GM08714 (cell line): ENCODE results near the gene RNF8.
"Not testable (repeated sequence)": the region's sequence is repeated elsewhere in the genome, so short reads cannot be mapped to it uniquely, and the experiment has no call there.

Experiments
- H3K4me3 ChIP-seq: fragments of 200-500 bp; sonication (Bioruptor generic); 2 replicates; pipeline ENCODE4 v1.5.1; 2014; ENCODE audit warnings: mild to moderate bottlenecking, low read length, inconsistent platforms
- ZNF274 ChIP-seq: IDR thresholded peaks from 2 replicates; pipeline ENCODE4 v1.6.1; 2012; ENCODE audit warnings: mild to moderate bottlenecking, low read depth, low read length

Gene RNF8

DNA sequence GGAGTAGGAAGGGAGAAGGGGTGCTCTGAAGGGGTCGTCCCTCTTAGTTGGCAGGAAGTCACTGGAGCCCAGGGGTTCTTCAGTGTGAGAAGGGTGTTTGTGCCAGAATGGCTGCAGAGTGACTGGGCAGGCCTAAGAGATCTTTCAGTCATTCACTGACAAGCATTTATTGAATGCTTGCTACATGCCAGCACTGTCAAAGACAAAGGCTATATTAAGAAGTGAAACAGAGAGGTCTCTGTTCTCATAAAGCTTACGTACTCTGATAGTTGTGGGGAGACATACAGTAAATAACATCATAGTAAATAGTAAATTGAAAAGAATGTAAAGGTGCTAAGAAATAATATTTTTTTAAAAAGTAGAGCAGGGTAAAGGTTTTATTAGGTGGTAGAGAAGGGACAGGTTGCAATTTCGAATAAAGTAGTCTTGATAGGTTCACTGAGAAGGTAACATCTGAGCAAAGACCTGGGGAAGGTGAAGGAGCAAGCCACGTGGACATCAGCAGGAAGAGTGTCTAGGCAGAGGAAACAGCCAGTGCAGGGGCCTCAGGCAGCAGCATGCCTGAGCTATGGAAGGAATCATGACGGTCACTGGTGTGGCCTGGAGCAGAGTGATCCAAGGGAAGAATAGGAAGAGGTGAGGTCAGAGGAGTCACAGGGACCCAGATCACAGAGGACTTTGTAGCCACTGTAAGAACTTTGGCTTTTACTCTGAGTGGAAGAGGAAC lies 36.3 kb upstream of the RNF8 start:
- no peak for TF ChIP-seq ZNF274
- H3K4me3 ChIP-seq: no peak overlapping the region

GRCh38 chr6:37319156-37319555 lies 34.6 kb upstream of the RNF8 start:
- TF ChIP-seq ZNF274: no peak
- no peak overlapping the region for H3K4me3 ChIP-seq

DNA sequence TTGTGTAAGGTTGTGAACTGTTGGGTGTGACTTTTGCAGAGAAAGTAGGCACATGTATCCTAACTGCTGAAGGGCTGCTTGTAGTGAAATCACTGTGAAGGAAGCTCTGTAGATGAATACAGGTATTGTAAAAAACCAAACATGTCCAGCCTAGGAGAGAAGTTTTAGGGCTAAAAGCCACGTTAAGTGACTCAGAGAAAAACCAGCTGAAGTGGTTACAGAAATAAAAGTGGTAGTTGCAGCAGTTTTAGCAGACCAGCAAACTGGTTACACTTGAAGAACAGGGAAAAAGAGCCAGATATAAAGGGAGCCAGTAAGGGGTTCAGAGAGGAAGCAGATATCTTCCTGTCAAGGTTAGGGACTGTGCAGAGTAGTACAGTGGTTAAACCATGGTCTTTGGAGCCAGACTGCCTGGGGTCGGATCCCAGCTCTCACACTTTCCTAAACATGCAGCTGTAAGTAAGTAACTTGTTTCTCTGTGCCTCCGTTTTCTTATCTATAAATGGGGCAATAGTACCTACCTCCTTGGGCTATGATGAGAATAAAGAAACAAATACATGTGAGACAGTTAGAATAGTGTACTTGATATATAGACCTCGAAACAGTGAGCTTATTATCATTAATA lies 33.8 kb upstream of the RNF8 start:
- no peak for TF ChIP-seq ZNF274
- no peak overlapping the region for H3K4me3 ChIP-seq

GRCh38 chr6:37320646-37321045 lies 33.1 kb upstream of the RNF8 start:
- no peak overlapping the region for H3K4me3 ChIP-seq
- TF ChIP-seq ZNF274: no peak

DNA sequence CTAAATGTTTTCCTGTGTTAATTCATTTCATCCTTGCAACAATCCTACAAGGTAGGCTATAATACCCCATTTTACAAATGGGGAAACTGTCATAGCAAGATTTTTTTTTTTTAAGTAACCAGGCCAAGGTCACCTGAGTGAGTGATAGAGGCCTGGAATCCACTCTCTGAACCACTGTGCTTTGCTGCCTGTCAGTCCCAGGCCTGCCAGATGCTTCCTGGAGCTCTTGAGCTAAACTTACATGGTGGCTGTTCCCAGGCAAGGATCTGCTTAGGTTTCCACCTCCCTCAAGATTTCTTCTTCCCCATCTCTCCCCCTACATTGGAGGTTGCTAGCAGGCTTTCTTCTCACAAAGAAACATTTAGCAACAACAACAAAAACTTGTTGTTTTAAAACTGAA lies 32.7 kb upstream of the RNF8 start:
- no peak overlapping the region for H3K4me3 ChIP-seq
- no peak for TF ChIP-seq ZNF274

DNA sequence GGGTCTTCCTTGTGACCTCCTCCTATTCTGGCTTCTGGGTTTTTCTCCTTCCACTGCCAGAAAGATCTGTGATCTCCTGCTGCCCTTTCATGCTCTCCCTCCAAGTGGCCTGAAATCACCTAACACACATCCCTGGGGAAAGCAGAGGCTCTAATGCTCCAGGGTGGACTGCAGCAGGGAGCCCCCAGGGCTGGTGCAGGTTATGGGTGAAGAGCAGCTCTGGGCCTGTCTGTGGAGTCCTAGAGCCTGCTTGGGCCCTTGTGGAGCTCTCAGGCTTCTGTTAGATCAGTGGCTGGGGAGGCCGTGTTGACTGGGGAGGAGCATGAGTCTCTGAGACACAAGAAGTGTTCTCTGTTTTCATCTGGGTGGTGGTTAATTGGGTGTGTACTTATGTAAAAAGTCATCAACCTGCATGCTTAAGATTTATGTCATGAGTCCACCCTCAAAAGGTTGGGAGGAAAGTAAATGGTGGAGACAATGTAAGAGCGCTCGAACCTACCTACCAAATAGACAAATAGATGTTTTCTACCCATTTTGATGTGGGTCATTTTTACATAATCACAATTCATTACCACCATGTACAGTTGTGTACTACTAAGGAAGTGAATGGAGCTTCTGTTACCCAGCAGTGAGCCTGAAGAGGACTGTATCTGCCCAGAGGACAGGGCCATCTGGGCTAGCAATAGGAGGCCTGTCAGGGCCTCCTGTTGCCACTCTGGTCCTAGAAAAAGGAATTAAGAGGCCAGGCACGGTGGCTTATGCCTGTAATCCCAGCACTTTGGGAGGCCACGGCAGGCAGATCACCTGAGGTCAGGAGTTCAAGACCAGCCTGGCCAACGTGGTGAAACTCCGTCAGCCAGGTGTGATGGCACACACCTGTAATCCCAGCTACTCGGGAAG lies 32.0 kb upstream of the RNF8 start:
- no peak for TF ChIP-seq ZNF274
- H3K4me3 ChIP-seq: no peak overlapping the region

DNA sequence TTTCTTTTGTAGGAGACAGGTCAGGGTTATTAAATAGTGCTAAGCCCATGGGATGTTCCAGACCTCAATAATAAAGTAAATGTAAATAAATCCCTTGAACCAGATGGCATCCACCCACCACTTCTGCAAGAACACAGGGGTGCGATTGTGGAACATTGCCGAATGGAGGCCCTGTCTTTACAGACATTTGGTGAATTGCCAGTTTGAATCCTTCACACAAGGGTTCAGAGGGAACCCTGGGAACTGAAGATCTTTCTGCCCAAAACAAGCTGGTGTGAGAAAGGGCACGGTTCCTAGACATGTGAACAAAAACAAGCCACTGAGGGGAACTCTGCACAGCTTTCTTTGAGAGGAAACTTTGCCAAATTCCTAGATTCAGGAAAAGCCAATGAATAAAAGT lies 30.2 kb upstream of the RNF8 start:
- H3K4me3 ChIP-seq: no peak overlapping the region
- no peak for TF ChIP-seq ZNF274

DNA sequence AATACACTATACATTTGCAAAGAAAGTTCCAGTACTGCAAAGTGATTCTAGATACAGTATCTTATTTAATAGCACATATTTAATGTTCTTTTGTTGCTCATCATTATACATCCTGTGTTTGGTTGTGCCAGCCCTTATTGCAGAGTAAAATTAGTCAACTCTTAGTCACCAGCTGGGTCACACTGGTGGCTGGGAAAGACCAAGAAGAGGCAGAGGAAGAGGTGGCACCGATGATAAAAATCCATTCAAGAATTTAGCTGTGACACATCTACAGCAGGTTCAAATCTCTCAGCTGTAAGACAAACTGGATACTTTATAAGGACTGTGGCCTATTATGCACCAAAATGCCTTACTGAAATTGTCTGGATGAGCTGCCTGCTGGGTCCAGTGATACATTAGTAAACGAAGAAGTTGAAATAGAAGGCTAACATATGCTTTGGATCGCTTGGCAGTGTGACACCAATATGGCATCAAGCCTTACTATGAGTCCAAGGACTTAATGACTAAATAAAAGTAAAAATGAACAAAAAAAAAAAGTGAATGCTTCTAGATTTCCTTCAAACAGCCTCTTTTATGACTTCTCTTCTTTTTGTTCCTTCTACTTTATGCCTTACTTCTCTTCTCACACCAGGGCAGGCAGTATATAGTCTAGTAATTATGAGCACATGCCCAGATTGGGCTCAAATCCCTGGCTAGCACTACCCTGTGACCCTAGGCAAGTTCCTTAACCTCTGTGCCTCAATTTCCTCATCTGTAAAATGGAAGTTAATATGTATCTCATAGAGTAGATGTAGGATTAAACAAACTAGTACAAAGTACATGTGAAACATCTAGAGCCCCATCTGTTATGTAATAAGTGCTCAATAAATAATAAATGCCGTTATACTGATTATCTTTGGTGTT lies 29.4 kb upstream of the RNF8 start:
- no peak overlapping the region for H3K4me3 ChIP-seq
- TF ChIP-seq ZNF274: no peak

DNA sequence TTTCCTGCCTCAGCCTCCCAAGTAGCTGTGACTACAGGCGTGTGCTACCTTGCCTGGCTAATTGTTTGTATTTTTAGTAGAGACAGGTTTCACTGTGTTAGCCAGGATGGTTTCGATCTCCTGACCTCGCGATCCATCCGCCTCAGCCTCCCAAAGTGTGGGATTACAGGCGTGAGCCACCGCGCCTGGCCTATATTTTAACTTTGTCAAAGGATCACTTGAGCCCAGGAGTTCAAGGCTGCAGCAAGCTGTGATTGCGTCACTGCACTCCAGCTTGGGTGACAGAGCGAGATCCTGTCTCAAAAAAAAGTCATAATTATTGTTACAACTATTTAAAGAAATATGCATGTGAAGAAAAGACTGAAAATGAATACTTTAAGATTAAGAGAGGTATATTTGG lies 23.4 kb upstream of the RNF8 start:
- not testable (repeated sequence) for H3K4me3 ChIP-seq

GRCh38 chr6:37331047-37331446 lies 22.7 kb upstream of the RNF8 start:
- no peak for TF ChIP-seq ZNF274

GRCh38 chr6:37332894-37333293 lies 20.9 kb upstream of the RNF8 start:
- TF ChIP-seq ZNF274: no peak
- no peak overlapping the region for H3K4me3 ChIP-seq

More at GRCh38 chr6:37331047-37331446, 22.7 kb upstream of the RNF8 start:
- H3K4me3 ChIP-seq: no peak overlapping the region

- no peak for TF ChIP-seq ZNF274
- H3K4me3 ChIP-seq: no peak overlapping the region
Measured at GRCh38 chr6:37334047-37334446, 19.7 kb upstream of the RNF8 start.

DNA sequence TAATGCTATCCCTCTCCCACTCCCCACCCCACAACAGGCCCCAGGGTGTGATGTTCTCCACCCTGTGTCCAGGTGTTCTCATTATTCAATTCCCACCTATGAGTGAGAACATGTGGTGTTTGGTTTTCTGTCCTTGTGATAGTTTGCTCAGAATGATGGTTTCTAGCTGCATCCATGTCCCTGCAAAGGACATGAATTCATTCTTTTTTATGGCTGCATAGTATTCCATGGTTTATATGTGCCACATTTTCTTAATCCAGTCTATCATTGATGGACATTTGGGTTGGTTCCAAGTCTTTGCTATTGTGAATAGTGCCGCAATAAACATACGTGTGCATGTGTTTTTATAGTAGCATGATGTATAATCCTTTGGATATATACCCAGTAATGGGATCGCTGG lies 15.5 kb upstream of the RNF8 start:
- not testable (repeated sequence) for H3K4me3 ChIP-seq

DNA sequence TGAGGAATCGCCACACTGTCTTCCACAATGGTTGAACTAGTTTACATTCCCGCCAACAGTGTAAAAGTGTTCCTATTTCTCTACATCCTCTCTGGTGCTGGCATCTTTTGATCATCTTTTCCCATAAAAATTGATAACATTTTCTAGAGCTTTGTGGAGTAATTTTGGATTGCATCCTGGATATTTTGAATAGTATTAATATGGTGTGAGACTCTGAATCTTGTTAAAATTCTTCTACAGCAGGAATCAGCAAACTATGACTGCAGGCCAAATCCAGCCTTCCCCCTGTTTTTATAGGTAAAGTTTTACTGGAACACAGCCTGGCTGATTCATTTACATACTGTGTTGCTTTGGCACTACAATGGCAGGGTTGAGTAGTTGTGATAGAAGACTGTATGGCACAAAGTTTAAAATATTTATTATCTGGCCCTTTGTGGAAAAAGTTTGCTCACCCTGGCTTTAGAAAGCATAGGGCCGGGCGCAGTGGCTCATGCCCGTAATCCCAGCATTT lies 15.0 kb upstream of the RNF8 start:
- H3K4me3 ChIP-seq: no peak overlapping the region
- no peak for TF ChIP-seq ZNF274
